ENCODE results near the gene EPS15. TPM values are rescaled to one million over a fixed set of nuclear protein-coding genes. Genes with fewer than 3 reads are reported as not detected.

The EPS15 gene
- total and polyA plus RNA-seq, 2 of the 13 experiments (the other 11 are each of a cell fraction or from before 2014, with no cell fraction given), result 14.3 to 19.3 TPM

DNA sequence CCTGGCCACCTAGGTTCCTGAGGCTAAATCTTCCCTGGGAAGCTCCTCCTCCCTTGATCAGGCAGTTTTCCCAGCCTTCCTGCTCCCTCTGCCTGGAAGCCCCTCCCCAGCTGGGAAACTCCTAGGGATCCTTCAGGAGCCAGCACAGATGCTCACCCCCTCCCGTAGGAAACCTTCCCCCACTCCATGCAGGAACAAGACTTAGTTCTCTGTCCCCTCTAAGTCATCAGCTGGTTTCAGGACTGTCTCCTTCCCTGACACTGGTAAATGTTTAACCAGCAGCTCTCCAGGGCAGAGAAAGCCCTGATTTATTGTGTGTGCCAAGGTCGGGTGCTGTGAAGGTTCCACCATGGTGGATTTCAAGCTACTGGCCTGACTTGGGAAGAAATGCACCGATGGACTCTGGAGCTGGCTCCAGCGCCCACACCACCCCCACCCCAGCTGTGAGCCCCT is 213.7 kb downstream of the EPS15 start (continued):
- TF ChIP-seq MAF1 (CRISPR knock-in tag; IDR thresholded peaks at IDR 0.05; ENCODE audit: borderline replicate concordance), result no peak
- TF ChIP-seq, protein P1, sequence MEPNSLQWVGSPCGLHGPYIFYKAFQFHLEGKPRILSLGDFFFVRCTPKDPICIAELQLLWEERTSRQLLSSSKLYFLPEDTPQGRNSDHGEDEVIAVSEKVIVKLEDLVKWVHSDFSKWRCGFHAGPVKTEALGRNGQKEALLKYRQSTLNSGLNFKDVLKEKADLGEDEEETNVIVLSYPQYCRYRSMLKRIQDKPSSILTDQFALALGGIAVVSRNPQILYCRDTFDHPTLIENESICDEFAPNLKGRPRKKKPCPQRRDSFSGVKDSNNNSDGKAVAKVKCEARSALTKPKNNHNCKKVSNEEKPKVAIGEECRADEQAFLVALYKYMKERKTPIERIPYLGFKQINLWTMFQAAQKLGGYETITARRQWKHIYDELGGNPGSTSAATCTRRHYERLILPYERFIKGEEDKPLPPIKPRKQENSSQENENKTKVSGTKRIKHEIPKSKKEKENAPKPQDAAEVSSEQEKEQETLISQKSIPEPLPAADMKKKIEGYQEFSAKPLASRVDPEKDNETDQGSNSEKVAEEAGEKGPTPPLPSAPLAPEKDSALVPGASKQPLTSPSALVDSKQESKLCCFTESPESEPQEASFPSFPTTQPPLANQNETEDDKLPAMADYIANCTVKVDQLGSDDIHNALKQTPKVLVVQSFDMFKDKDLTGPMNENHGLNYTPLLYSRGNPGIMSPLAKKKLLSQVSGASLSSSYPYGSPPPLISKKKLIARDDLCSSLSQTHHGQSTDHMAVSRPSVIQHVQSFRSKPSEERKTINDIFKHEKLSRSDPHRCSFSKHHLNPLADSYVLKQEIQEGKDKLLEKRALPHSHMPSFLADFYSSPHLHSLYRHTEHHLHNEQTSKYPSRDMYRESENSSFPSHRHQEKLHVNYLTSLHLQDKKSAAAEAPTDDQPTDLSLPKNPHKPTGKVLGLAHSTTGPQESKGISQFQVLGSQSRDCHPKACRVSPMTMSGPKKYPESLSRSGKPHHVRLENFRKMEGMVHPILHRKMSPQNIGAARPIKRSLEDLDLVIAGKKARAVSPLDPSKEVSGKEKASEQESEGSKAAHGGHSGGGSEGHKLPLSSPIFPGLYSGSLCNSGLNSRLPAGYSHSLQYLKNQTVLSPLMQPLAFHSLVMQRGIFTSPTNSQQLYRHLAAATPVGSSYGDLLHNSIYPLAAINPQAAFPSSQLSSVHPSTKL (CRISPR knock-in tag; IDR thresholded peaks at IDR 0.05), result peak; percentile 32; the same call in 1 of the 2 replicates
- TF ChIP-seq ZNF589 (CRISPR knock-in tag; conservative IDR thresholded peaks at IDR 0.05), result no peak
- TF ChIP-seq, protein P2, sequence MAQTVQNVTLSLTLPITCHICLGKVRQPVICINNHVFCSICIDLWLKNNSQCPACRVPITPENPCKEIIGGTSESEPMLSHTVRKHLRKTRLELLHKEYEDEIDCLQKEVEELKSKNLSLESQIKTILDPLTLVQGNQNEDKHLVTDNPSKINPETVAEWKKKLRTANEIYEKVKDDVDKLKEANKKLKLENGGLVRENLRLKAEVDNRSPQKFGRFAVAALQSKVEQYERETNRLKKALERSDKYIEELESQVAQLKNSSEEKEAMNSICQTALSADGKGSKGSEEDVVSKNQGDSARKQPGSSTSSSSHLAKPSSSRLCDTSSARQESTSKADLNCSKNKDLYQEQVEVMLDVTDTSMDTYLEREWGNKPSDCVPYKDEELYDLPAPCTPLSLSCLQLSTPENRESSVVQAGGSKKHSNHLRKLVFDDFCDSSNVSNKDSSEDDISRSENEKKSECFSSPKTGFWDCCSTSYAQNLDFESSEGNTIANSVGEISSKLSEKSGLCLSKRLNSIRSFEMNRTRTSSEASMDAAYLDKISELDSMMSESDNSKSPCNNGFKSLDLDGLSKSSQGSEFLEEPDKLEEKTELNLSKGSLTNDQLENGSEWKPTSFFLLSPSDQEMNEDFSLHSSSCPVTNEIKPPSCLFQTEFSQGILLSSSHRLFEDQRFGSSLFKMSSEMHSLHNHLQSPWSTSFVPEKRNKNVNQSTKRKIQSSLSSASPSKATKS (CRISPR knock-in tag; IDR thresholded peaks at IDR 0.05), result no peak
- peak; percentile 92 for TF ChIP-seq ZNF644 (CRISPR knock-in tag; IDR thresholded peaks at IDR 0.05; ENCODE audit: low read depth)
- TF ChIP-seq, protein P3, sequence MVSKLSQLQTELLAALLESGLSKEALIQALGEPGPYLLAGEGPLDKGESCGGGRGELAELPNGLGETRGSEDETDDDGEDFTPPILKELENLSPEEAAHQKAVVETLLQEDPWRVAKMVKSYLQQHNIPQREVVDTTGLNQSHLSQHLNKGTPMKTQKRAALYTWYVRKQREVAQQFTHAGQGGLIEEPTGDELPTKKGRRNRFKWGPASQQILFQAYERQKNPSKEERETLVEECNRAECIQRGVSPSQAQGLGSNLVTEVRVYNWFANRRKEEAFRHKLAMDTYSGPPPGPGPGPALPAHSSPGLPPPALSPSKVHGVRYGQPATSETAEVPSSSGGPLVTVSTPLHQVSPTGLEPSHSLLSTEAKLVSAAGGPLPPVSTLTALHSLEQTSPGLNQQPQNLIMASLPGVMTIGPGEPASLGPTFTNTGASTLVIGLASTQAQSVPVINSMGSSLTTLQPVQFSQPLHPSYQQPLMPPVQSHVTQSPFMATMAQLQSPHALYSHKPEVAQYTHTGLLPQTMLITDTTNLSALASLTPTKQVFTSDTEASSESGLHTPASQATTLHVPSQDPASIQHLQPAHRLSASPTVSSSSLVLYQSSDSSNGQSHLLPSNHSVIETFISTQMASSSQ (IDR thresholded peaks at IDR 0.05; ENCODE audit: low read depth), result peak; percentile 86
- TF ChIP-seq, protein P3 (CRISPR knock-in tag; IDR thresholded peaks at IDR 0.05; ENCODE audit: borderline replicate concordance), result peak; percentile 94
- no peak for TF ChIP-seq ZBTB7B (CRISPR knock-in tag; IDR thresholded peaks at IDR 0.05)
- no peak for TF ChIP-seq ZNF160 (CRISPR knock-in tag; IDR thresholded peaks at IDR 0.05)
- TF ChIP-seq SAP130 (CRISPR knock-in tag; IDR thresholded peaks at IDR 0.05; ENCODE audit: low read depth), result 0 out of 2 replicates have a peak, but pooled peaks have one; percentile 11
- no peak for TF ChIP-seq SRY (CRISPR knock-in tag; IDR thresholded peaks at IDR 0.05)
- no peak for TF ChIP-seq ZSCAN12 (CRISPR knock-in tag; IDR thresholded peaks at IDR 0.05)
- TF ChIP-seq PHF21A (CRISPR knock-in tag; IDR thresholded peaks at IDR 0.05), result peak; percentile 55; the same call in 1 of the 2 replicates
- TF ChIP-seq CBX5 (CRISPR knock-in tag; IDR thresholded peaks at IDR 0.05; ENCODE audit: borderline replicate concordance), result 0 out of 2 replicates have a peak, but pooled peaks have one; percentile 19
- TF ChIP-seq GFI1 (CRISPR knock-in tag; IDR thresholded peaks at IDR 0.05; ENCODE audit: borderline replicate concordance), result peak; percentile 96
- no peak for TF ChIP-seq ZNF562 (CRISPR knock-in tag; IDR thresholded peaks at IDR 0.05; ENCODE audit: borderline replicate concordance)
- no peak for TF ChIP-seq ZBTB42 (CRISPR knock-in tag; IDR thresholded peaks at IDR 0.05)
- no peak for TF ChIP-seq RNF2 (conservative IDR thresholded peaks at IDR 0.05; ENCODE audit: low read depth)
- TF ChIP-seq, protein P4, sequence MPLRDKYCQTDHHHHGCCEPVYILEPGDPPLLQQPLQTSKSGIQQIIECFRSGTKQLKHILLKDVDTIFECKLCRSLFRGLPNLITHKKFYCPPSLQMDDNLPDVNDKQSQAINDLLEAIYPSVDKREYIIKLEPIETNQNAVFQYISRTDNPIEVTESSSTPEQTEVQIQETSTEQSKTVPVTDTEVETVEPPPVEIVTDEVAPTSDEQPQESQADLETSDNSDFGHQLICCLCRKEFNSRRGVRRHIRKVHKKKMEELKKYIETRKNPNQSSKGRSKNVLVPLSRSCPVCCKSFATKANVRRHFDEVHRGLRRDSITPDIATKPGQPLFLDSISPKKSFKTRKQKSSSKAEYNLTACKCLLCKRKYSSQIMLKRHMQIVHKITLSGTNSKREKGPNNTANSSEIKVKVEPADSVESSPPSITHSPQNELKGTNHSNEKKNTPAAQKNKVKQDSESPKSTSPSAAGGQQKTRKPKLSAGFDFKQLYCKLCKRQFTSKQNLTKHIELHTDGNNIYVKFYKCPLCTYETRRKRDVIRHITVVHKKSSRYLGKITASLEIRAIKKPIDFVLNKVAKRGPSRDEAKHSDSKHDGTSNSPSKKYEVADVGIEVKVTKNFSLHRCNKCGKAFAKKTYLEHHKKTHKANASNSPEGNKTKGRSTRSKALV (CRISPR knock-in tag; IDR thresholded peaks at IDR 0.05), result no peak
